Stimulated activated CD4-positive, alpha-beta T cell treated with anti-CD3 and anti-CD28 coated beads, Interleukin-12 subunit alpha, Interleukin-12 subunit beta, amount 100 ng/mL, for 48 hours (primary cell): Measurements from ENCODE around the gene EBF3.

ENCODE experiments used
- DNase-seq, 3 donors: peaks; one replicate each; pipeline ENCODE4 v3.0.0-alpha.2; 2020; ENCODE audit warnings: low read depth in 2 of 3, low spot score in 1 of 3

EBF3 gene

GRCh38 chr10:129893104-129894089 lies 70.7 kb downstream of the EBF3 start:
- no peak for DNase-seq

GRCh38 chr10:129892548-129893052 lies 71.5 kb downstream of the EBF3 start:
- DNase-seq, result no peak

GRCh38 chr10:129891806-129892205 lies 72.3 kb downstream of the EBF3 start:
- DNase-seq, result no peak

GRCh38 chr10:129890170-129890569 lies 73.9 kb downstream of the EBF3 start:
- DNase-seq, result no peak

DNA sequence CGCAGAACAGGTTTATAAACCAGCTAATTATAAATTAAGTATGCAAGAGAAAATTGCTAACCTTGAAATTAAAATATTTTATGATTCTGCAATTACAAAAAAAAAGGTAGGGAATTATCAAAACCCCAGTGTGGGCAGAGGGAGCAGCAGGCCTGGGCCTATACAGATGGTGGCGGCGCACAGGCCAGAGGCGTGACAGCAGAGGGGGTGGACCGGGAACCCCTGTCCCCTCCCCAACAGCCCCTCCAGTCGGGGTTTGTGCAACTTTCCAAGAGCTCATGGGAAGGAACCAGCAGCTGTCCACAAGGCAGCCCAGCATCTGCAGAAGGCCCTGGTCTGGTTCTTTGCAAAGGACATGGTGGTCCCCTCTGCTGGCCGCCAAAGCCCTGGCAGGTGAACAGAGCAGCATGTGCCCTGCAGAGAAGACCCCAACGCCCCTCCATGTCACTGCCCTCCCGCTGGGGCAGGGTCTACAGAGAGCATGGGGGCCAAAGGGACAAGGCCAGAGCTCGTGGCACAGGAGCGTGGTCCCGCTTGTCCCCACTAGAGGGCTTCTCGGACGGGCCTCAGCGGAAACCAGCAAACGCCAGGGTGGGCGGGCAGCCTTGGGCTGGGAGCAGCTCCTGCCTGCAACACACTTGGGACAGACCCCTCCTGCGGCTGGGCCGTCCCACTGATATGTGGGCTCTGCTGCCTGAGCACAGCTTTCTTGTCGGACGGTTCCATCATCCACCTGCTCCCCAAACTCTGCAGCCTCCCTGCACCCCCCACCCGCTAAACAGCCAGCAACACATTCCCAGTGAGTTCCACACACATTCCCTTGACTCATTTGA lies 75.1 kb downstream of the EBF3 start:
- peak; percentile 14 to 43 (median 29) for DNase-seq

GRCh38 chr10:129887986-129888783 lies 75.9 kb downstream of the EBF3 start:
- DNase-seq, result no peak

DNA sequence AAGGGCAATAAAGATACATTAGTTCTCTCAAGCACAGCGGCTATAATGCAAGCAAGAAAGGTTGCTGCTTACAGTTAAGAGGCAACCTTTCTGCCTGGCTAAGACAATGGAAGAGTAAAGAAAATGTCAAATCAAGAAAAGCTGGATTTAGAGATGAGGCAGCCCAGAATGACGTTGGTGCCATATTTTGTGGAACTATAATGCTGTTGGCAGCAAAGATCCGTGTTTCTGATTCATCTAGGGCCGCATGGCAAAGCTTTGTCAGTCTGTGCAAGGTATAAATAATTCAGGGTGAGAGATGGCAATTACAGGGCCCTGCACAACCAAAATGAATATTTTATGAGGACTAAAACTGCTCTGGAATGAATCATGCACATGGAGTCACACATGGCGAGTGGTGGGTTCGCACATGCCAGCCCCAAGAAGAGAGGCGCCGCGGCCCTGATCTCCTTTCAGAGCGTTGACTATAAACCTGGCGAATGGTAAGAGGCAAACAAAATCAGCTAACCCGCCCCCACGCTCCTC lies 76.6 kb downstream of the EBF3 start:
- no peak for DNase-seq

GRCh38 chr10:129886263-129886662 lies 77.8 kb downstream of the EBF3 start:
- no peak for DNase-seq

GRCh38 chr10:129885526-129885925 lies 78.5 kb downstream of the EBF3 start:
- DNase-seq, result no peak

GRCh38 chr10:129884398-129885078 lies 79.5 kb downstream of the EBF3 start:
- no peak for DNase-seq

DNA sequence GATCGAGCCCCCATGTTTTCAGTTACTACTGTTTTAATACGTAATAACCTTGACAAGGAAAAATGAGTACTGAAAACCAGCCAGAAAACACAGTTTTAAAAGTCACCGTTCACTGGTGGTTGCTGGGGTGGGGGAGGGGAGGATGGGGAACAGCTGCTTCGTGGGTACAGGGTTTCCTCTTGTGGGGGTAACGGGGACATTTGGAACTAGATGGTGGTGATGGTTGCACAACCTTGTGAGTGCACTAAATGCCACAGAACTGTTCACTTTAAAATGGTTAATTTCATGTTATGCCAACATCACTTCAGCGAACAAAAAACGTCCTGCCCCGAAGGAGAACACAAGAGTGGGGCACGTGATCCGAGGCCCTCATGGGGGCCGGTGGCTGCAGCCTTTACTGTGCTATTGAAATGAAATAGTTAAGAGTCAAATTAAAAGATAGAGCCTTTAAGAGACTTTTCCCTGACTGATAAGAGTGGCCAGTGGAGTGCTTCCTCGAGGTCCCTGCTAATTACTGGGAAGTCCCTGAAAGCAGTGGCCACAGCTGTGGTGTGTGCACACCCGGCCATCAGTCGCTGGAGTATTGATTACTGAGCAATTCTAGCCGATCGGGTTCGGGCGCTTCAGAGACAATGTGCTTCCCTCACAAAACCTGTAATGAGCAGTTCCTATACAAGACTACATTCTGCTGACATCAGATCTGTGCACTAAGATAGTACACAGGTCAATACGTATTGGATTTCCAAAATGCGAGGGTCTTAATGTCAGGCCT lies 80.3 kb downstream of the EBF3 start:
- DNase-seq, result no peak

- peak in 1 of 3 donors; percentile 4 for DNase-seq
Measured at GRCh38 chr10:129883029-129883428, 81.0 kb downstream of the EBF3 start.

GRCh38 chr10:129882291-129883010 lies 81.6 kb downstream of the EBF3 start:
- DNase-seq, result no peak

GRCh38 chr10:129881641-129882040 lies 82.4 kb downstream of the EBF3 start:
- no peak for DNase-seq

DNA sequence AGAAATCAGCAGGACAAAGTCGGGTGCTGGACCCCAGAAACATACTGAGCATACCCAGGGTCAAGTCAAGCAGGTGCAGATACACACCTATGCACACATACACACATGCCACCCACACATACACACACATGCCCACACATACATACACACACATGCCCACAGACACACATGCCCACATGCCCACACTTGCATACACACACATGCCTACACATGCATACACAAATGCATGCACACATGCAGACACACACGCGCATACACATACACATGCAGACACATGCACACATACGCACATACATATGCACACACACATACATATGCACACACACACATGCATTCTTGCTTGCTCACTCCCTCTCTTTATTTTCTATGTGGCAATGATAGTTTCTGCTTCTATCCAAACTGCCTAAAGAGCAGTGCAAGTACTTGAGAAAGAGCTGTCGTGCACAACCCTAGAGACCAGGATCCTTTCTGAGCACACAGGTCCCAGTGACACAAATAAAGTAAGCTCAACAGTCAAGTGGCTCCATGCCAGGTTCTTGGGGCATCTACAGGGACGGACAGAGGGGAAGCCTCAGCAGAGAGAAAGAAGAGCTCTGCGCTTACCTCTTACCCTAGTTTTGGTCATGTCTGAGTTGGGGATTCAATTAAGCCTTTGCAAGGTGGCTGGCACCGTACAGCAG lies 83.7 kb downstream of the EBF3 start:
- DNase-seq, result no peak

DNA sequence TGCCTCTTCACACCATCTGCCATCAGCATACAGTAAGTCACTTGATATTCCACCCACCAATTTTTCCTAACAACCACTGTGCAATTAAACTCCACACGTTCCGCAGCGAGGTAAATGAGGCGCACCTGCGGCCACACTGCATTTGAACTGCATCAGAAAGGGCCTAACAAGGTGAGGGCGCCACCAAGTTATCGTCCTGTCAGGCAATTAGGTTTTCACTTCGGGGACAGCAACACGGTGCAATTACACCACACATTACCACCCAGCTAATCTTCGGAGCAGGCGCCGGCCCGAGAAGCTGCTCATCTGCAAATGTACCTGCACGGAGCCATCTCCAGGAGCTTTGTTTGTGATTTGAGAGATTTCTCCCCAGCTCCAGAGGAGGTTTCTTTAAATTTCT lies 84.4 kb downstream of the EBF3 start:
- DNase-seq, result no peak

GRCh38 chr10:129878835-129879234 lies 85.2 kb downstream of the EBF3 start:
- no peak for DNase-seq

- DNase-seq, result peak in 2 of 3 donors; percentile 19 to 34
Measured at GRCh38 chr10:129877773-129878371, 86.2 kb downstream of the EBF3 start.
